ENCODE data around the gene RITA1. TPM values are rescaled to one million over a fixed set of nuclear protein-coding genes. Genes with fewer than 3 reads are reported as not detected.

Gene RITA1
- total and polyA plus RNA-seq, 2 of the 4 experiments (the other 2 are of a cell fraction), result 14.2 to 14.7 TPM

GRCh38 chr12:113169697-113170096 is 15.8 kb upstream of the RITA1 start:
- no peak overlapping the region for H3K56ac ChIP-seq (ENCODE audit: extremely low read depth, insufficient read depth, low read length)
- no peak overlapping the region for H2AK9ac ChIP-seq (replicated peaks; ENCODE audit: low read depth, low read length, poor library complexity)
- ChIA-PET POLR2A (ENCODE audit: unreplicated experiment) (no interaction called here), CTCF (no interaction called here)
- H3K4me3 ChIP-seq (ENCODE audit: insufficient read depth, low read depth, low read length), result no peak overlapping the region
- no peak overlapping the region for H2AK5ac ChIP-seq (ENCODE audit: low read depth, low read length)
- peaks cover 73% of the 10 kb centered on the region for H3K36me3 ChIP-seq (ENCODE audit: control insufficient read depth, insufficient read depth, low read length)
- H3K9ac ChIP-seq (ENCODE audit: low read depth, low read length), result no peak overlapping the region
- H3K27me3 ChIP-seq (ENCODE audit: control insufficient read depth, insufficient read depth, low read length), result no peaks in the 10 kb centered on the region
- ATAC-seq (ENCODE audit: low read depth), result no peak
- H3K9me3 ChIP-seq (ENCODE audit: control insufficient read depth, insufficient read depth, low read length), result no peaks in the 10 kb centered on the region
- no TSS peak for BruUV-seq (replicated peaks)
- no peak overlapping the region for H3K14ac ChIP-seq (replicated peaks; ENCODE audit: low read depth, low read length)
- H3K79me1 ChIP-seq (ENCODE audit: low read depth in 1 of 2, low read length in 2 of 2), result peaks cover 5 to 7% of the 10 kb centered on the region in 2 experiments; a peak in 2 of 4 replicates
- no peak for DNase-seq
- dilution Hi-C loops (cut with HindIII; ENCODE audit: low sequenced_read_pairs, unreplicated experiment), result no loop called here
- H2BK15ac ChIP-seq (ENCODE audit: low read depth, low read length), result no peak overlapping the region
- H4K91ac ChIP-seq (ENCODE audit: insufficient read depth, low read depth, low read length), result no peak overlapping the region
- intact Hi-C loops (cut with micrococcal nuclease), result no loop called here
- no peak overlapping the region for H4K5ac ChIP-seq (ENCODE audit: low read depth, low read length)
- H3K4me1 ChIP-seq (ENCODE audit: control insufficient read depth, insufficient read depth, low read length), result no peaks in the 10 kb centered on the region; the same call in 1 of the 2 replicates
- 90% methylated on average over 8 of the region's 13 CpGs; no CpG with 5 or more reads in 1 of the 2 experiments for WGBS, 2 experiments (ENCODE audit: extremely low coverage in 2 of 2, insufficient read length in 1 of 2)
- peaks cover 2% of the 10 kb centered on the region for H4K20me1 ChIP-seq (ENCODE audit: insufficient read depth, low read length)
- H2BK5ac ChIP-seq (ENCODE audit: low read depth, low read length, poor library complexity, severe bottlenecking), result no peak overlapping the region
- H4K8ac ChIP-seq (ENCODE audit: low read depth in 2 of 2, low read length in 2 of 2), result no peak overlapping the region
- TF ChIP-seq, protein P1, sequence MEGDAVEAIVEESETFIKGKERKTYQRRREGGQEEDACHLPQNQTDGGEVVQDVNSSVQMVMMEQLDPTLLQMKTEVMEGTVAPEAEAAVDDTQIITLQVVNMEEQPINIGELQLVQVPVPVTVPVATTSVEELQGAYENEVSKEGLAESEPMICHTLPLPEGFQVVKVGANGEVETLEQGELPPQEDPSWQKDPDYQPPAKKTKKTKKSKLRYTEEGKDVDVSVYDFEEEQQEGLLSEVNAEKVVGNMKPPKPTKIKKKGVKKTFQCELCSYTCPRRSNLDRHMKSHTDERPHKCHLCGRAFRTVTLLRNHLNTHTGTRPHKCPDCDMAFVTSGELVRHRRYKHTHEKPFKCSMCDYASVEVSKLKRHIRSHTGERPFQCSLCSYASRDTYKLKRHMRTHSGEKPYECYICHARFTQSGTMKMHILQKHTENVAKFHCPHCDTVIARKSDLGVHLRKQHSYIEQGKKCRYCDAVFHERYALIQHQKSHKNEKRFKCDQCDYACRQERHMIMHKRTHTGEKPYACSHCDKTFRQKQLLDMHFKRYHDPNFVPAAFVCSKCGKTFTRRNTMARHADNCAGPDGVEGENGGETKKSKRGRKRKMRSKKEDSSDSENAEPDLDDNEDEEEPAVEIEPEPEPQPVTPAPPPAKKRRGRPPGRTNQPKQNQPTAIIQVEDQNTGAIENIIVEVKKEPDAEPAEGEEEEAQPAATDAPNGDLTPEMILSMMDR (conservative IDR thresholded peaks at IDR 0.05; ENCODE audit: low read depth, low read length), result no peak
- TF ChIP-seq CEBPB (IDR thresholded peaks at IDR 0.05; ENCODE audit: low read depth, low read length), result no peak
- TF ChIP-seq BHLHE40 (IDR thresholded peaks at IDR 0.05; ENCODE audit: low read depth, low read length), result no peak
- TF ChIP-seq MAZ (IDR thresholded peaks at IDR 0.05; ENCODE audit: borderline replicate concordance, low read depth, low read length), result no peak
- TF ChIP-seq SMC3 (IDR thresholded peaks at IDR 0.05; ENCODE audit: low read depth, low read length), result no peak
- TF ChIP-seq NFE2L2 (IDR thresholded peaks at IDR 0.05; ENCODE audit: low read depth, low read length), result no peak
- TF ChIP-seq MXI1 (IDR thresholded peaks at IDR 0.05; ENCODE audit: borderline replicate concordance, low read depth, low read length), result no peak
- TF ChIP-seq, protein P2, sequence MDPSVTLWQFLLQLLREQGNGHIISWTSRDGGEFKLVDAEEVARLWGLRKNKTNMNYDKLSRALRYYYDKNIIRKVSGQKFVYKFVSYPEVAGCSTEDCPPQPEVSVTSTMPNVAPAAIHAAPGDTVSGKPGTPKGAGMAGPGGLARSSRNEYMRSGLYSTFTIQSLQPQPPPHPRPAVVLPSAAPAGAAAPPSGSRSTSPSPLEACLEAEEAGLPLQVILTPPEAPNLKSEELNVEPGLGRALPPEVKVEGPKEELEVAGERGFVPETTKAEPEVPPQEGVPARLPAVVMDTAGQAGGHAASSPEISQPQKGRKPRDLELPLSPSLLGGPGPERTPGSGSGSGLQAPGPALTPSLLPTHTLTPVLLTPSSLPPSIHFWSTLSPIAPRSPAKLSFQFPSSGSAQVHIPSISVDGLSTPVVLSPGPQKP (IDR thresholded peaks at IDR 0.05; ENCODE audit: borderline replicate concordance, low read depth, low read length), result no peak
- TF ChIP-seq MAFK (IDR thresholded peaks at IDR 0.05; ENCODE audit: low read depth, low read length), result no peak
- TF ChIP-seq POLR2A (IDR thresholded peaks at IDR 0.05; ENCODE audit: low read depth, low read length), result no peak
- TF ChIP-seq FOS (IDR thresholded peaks at IDR 0.05; ENCODE audit: low read depth, low read length), result no peak
- TF ChIP-seq RAD21 (IDR thresholded peaks at IDR 0.05; ENCODE audit: low read length), result no peak
- TF ChIP-seq USF2 (IDR thresholded peaks at IDR 0.05; ENCODE audit: low read depth, low read length), result no peak
- no peak for TF ChIP-seq RCOR1 (IDR thresholded peaks at IDR 0.05; ENCODE audit: insufficient replicate concordance, low read length)
- H3K9me1 ChIP-seq (ENCODE audit: insufficient read depth, low read length), result no peaks in the 10 kb centered on the region
- no peak overlapping the region for H3K18ac ChIP-seq (ENCODE audit: low read depth, low read length)
- H2AFZ ChIP-seq (replicated peaks; ENCODE audit: low read length, poor library complexity), result no peak overlapping the region
- H2BK20ac ChIP-seq (ENCODE audit: low read depth, low read length), result no peak overlapping the region
- no peak overlapping the region for H3K4ac ChIP-seq (ENCODE audit: low read depth, low read length)
- no peak overlapping the region for H3K23ac ChIP-seq (ENCODE audit: low read depth, low read length)
- H3K27ac ChIP-seq (ENCODE audit: insufficient read depth, low read length), result no peak overlapping the region
- in situ Hi-C loops (cut with MboI; ENCODE audit: low sequenced_read_pairs), result loop anchor here (5.0 kb wide), 1 partner anchor 122 kb away; no protein-coding TSS in a partner anchor
- H3K4me2 ChIP-seq (ENCODE audit: low read depth, low read length), result no peak overlapping the region
- no peak overlapping the region for H2BK120ac ChIP-seq (ENCODE audit: low read depth, low read length)

All from IMR-90 (cell line).